ENCODE results near the gene ADCK1. TPM values are rescaled to one million over a fixed set of nuclear protein-coding genes. Genes with fewer than 3 reads are reported as not detected.
"Not testable (repeated sequence)": the region's sequence is repeated elsewhere in the genome, so short reads cannot be mapped to it uniquely, and the experiment has no call there.

Gene ADCK1
- total RNA-seq, 2 donors from 2014 or later = 6.9 to 7.4 TPM

- no peak overlapping the region for H3K4me3 Mint-ChIP-seq
- Histone ChIP-seq H3K9ac (ENCODE audit: extremely low read depth, low read length, poor library complexity, severe bottlenecking) (no peak overlapping the region), H3K4me3 (ENCODE audit: low read length) (no peak overlapping the region), H3K4me1 (ENCODE audit: control insufficient read depth, insufficient read depth, low read length) (no peaks in the 10 kb centered on the region), H3K36me3 (ENCODE audit: control insufficient read depth, insufficient read depth, low read length) (peaks cover 5% of the 10 kb centered on the region), H3K27ac (ENCODE audit: low read depth, low read length) (no peak overlapping the region), H3K27me3 (ENCODE audit: control insufficient read depth, insufficient read depth, low read length, poor library complexity, severe bottlenecking) (no peaks in the 10 kb centered on the region), H3K9me3 (ENCODE audit: control insufficient read depth, low read length) (no peaks in the 10 kb centered on the region)
- H3K9me3 Mint-ChIP-seq = no peaks in the 10 kb centered on the region
- no peak overlapping the region for H3K27ac Mint-ChIP-seq
- no peak for DNase-seq
- H3K4me1 Mint-ChIP-seq = peaks cover 13% of the 10 kb centered on the region
- H3K36me3 Mint-ChIP-seq (ENCODE audit: low read depth) = peaks cover 1% of the 10 kb centered on the region
- TF ChIP-seq CTCF (conservative IDR thresholded peaks at IDR 0.05) = no peak
- peaks cover 4% of the 10 kb centered on the region for H3K27me3 Mint-ChIP-seq (ENCODE audit: insufficient read depth)
- WGBS, 2 experiments (ENCODE audit: insufficient coverage in 1 of 2, insufficient read length in 1 of 2) = 33 to 50% methylated on average over 1 of the region's 1 CpG
These were observed 36.6 kb upstream of the ADCK1 start for GRCh38 chr14:77763316-77763715.

- Mint-ChIP-seq H3K9me3 (no peaks in the 10 kb centered on the region), H3K4me3 (no peak overlapping the region), H3K36me3 (ENCODE audit: low read depth) (no peaks in the 10 kb centered on the region), H3K4me1 (peaks cover 13% of the 10 kb centered on the region), H3K27me3 (ENCODE audit: insufficient read depth) (peaks cover 6% of the 10 kb centered on the region), H3K27ac (no peak overlapping the region)
- Histone ChIP-seq H3K9me3 (ENCODE audit: control insufficient read depth, low read length) (no peaks in the 10 kb centered on the region), H3K27ac (ENCODE audit: low read depth, low read length) (no peak overlapping the region), H3K9ac (ENCODE audit: extremely low read depth, low read length, poor library complexity, severe bottlenecking) (no peak overlapping the region), H3K4me1 (ENCODE audit: control insufficient read depth, insufficient read depth, low read length) (no peaks in the 10 kb centered on the region), H3K4me3 (ENCODE audit: low read length) (no peak overlapping the region), H3K27me3 (ENCODE audit: control insufficient read depth, insufficient read depth, low read length, poor library complexity, severe bottlenecking) (no peaks in the 10 kb centered on the region), H3K36me3 (ENCODE audit: control insufficient read depth, insufficient read depth, low read length) (no peaks in the 10 kb centered on the region)
- no peak for DNase-seq
- no peak for TF ChIP-seq CTCF (conservative IDR thresholded peaks at IDR 0.05)
- WGBS, 2 experiments (ENCODE audit: insufficient coverage in 1 of 2, insufficient read length in 1 of 2) = 88 to 100% methylated on average over 2 to 3 of the region's 3 CpGs
These were observed 35.9 kb upstream of the ADCK1 start for GRCh38 chr14:77763978-77764377.

- H3K36me3 ChIP-seq (ENCODE audit: control insufficient read depth, insufficient read depth, low read length); H3K36me3 Mint-ChIP-seq (ENCODE audit: low read depth); H3K4me3 ChIP-seq (ENCODE audit: low read length); H3K9me3 ChIP-seq (ENCODE audit: control insufficient read depth, low read length); H3K4me1 ChIP-seq (ENCODE audit: control insufficient read depth, insufficient read depth, low read length); H3K27ac ChIP-seq (ENCODE audit: low read depth, low read length); H3K4me1 Mint-ChIP-seq; H3K9me3 Mint-ChIP-seq; H3K27ac Mint-ChIP-seq; DNase-seq; H3K9ac ChIP-seq (ENCODE audit: extremely low read depth, low read length, poor library complexity, severe bottlenecking); H3K4me3 Mint-ChIP-seq: not testable (repeated sequence)
- H3K27me3 Mint-ChIP-seq (ENCODE audit: insufficient read depth) = peaks cover 33% of the 10 kb centered on the region
- H3K27me3 ChIP-seq (ENCODE audit: control insufficient read depth, insufficient read depth, low read length, poor library complexity, severe bottlenecking) = peaks cover 26% of the 10 kb centered on the region
- WGBS, 2 experiments (ENCODE audit: insufficient coverage in 1 of 2, insufficient read length in 1 of 2) = 100% methylated on average over 2 of the region's 2 CpGs; no CpG with 5 or more reads in 1 of the 2 experiments
These were observed 31.4 kb upstream of the ADCK1 start for GRCh38 chr14:77768442-77769069.

- not testable (repeated sequence) for H3K4me1 Mint-ChIP-seq; H3K9me3 ChIP-seq (ENCODE audit: control insufficient read depth, low read length); DNase-seq; H3K36me3 Mint-ChIP-seq (ENCODE audit: low read depth); H3K4me3 ChIP-seq (ENCODE audit: low read length); H3K27ac Mint-ChIP-seq; H3K9me3 Mint-ChIP-seq; H3K36me3 ChIP-seq (ENCODE audit: control insufficient read depth, insufficient read depth, low read length); H3K4me3 Mint-ChIP-seq; H3K9ac ChIP-seq (ENCODE audit: extremely low read depth, low read length, poor library complexity, severe bottlenecking); H3K27ac ChIP-seq (ENCODE audit: low read depth, low read length); H3K4me1 ChIP-seq (ENCODE audit: control insufficient read depth, insufficient read depth, low read length)
- peaks cover 76% of the 10 kb centered on the region for H3K27me3 ChIP-seq (ENCODE audit: control insufficient read depth, insufficient read depth, low read length, poor library complexity, severe bottlenecking)
- WGBS, 2 experiments (ENCODE audit: insufficient coverage in 1 of 2, insufficient read length in 1 of 2) = 80 to 90% methylated on average over 2 to 4 of the region's 4 CpGs
- H3K27me3 Mint-ChIP-seq (ENCODE audit: insufficient read depth) = peaks cover 78% of the 10 kb centered on the region
These were observed 25.9 kb upstream of the ADCK1 start for GRCh38 chr14:77773966-77774365.
